IPS DF 4.7 (cell line): Measurements from ENCODE around the gene PCSK2.

Experiments used
- DNase-seq: peaks from one replicate; pipeline ENCODE4 v3.0.0-alpha.2; 2013; ENCODE audit warnings: low spot score; ENCODE audit errors: extremely low read depth

The PCSK2 gene

GRCh38 chr20:17339000-17339399 is 112.2 kb downstream of the PCSK2 start:
- DNase-seq: no peak

- no peak for DNase-seq
Observed at GRCh38 chr20:17343091-17343490, 116.3 kb downstream of the PCSK2 start.

GRCh38 chr20:17343656-17344452 is 117.0 kb downstream of the PCSK2 start:
- no peak for DNase-seq

- DNase-seq: no peak
Observed at GRCh38 chr20:17344790-17345189, 118.0 kb downstream of the PCSK2 start.

GRCh38 chr20:17345321-17345720 is 118.5 kb downstream of the PCSK2 start:
- no peak for DNase-seq

- no peak for DNase-seq
Observed at GRCh38 chr20:17350321-17350720, 123.5 kb downstream of the PCSK2 start.

- DNase-seq: no peak
Observed at GRCh38 chr20:17357238-17357637, 130.4 kb downstream of the PCSK2 start.

GRCh38 chr20:17358854-17359253 is 132.0 kb downstream of the PCSK2 start:
- DNase-seq: no peak

- no peak for DNase-seq
Observed at GRCh38 chr20:17364681-17365080, 137.8 kb downstream of the PCSK2 start.

- DNase-seq: no peak
Observed at GRCh38 chr20:17365831-17366230, 139.0 kb downstream of the PCSK2 start.

- no peak for DNase-seq
Observed at GRCh38 chr20:17369506-17369905, 142.7 kb downstream of the PCSK2 start.

- no peak for DNase-seq
Observed at GRCh38 chr20:17372806-17373440, 146.1 kb downstream of the PCSK2 start.

GRCh38 chr20:17374086-17374485 is 147.2 kb downstream of the PCSK2 start:
- DNase-seq: no peak

GRCh38 chr20:17376031-17376430 is 149.2 kb downstream of the PCSK2 start:
- no peak for DNase-seq

- DNase-seq: no peak
Observed at GRCh38 chr20:17377231-17377630, 150.4 kb downstream of the PCSK2 start.

- no peak for DNase-seq
Observed at GRCh38 chr20:17379651-17380050, 152.8 kb downstream of the PCSK2 start.

GRCh38 chr20:17380801-17381200 is 154.0 kb downstream of the PCSK2 start:
- DNase-seq: no peak

- DNase-seq: no peak
Observed at GRCh38 chr20:17381724-17382123, 154.9 kb downstream of the PCSK2 start.

- no peak for DNase-seq
Observed at GRCh38 chr20:17385798-17386197, 159.0 kb downstream of the PCSK2 start.

- DNase-seq: no peak
Observed at GRCh38 chr20:17390655-17391054, 163.8 kb downstream of the PCSK2 start.

GRCh38 chr20:17391127-17391771 is 164.4 kb downstream of the PCSK2 start:
- DNase-seq: no peak

GRCh38 chr20:17394411-17394810 is 167.6 kb downstream of the PCSK2 start:
- DNase-seq: no peak
